Activated CD4-positive, alpha-beta T cell treated with anti-CD3 and anti-CD28 coated beads, Interleukin-2, Interleukin-6, amounts not matched to agents 100 ng/mL and 50 ng/mL, durations not matched to agents 16 hours and 8 hours (primary cell): ENCODE results near the gene CSMD2.

ENCODE experiments used
- DNase-seq: peaks from one replicate; pipeline ENCODE4 v3.0.0-alpha.2; 2020

CSMD2 gene

GRCh38 chr1:33703464-33703863 is 461.6 kb downstream of the CSMD2 start:
- no peak for DNase-seq

GRCh38 chr1:33698361-33699035 is 466.5 kb downstream of the CSMD2 start:
- DNase-seq, result no peak

- DNase-seq, result no peak
Measured at GRCh38 chr1:33697816-33698215, 467.2 kb downstream of the CSMD2 start.

GRCh38 chr1:33696962-33697361 is 468.1 kb downstream of the CSMD2 start:
- no peak for DNase-seq

GRCh38 chr1:33696311-33696710 is 468.7 kb downstream of the CSMD2 start:
- no peak for DNase-seq

- no peak for DNase-seq
Measured at GRCh38 chr1:33692206-33693188, 472.5 kb downstream of the CSMD2 start.

- DNase-seq, result no peak
Measured at GRCh38 chr1:33687000-33687399, 478.0 kb downstream of the CSMD2 start.

- DNase-seq, result no peak
Measured at GRCh38 chr1:33686551-33686950, 478.5 kb downstream of the CSMD2 start.

- no peak for DNase-seq
Measured at GRCh38 chr1:33685256-33685655, 479.8 kb downstream of the CSMD2 start.

- DNase-seq, result no peak
Measured at GRCh38 chr1:33684396-33685179, 480.4 kb downstream of the CSMD2 start.

- no peak for DNase-seq
Measured at GRCh38 chr1:33683913-33684312, 481.1 kb downstream of the CSMD2 start.

- no peak for DNase-seq
Measured at GRCh38 chr1:33682371-33682770, 482.7 kb downstream of the CSMD2 start.

- DNase-seq, result no peak
Measured at GRCh38 chr1:33680281-33680840, 484.7 kb downstream of the CSMD2 start.

- no peak for DNase-seq
Measured at GRCh38 chr1:33670567-33670966, 494.5 kb downstream of the CSMD2 start.

- no peak for DNase-seq
Measured at GRCh38 chr1:33668695-33669094, 496.3 kb downstream of the CSMD2 start.

GRCh38 chr1:33667386-33668282 is 497.4 kb downstream of the CSMD2 start:
- DNase-seq, result no peak

- DNase-seq, result no peak
Measured at GRCh38 chr1:33666616-33667015, 498.4 kb downstream of the CSMD2 start.

GRCh38 chr1:33661811-33662454 is 503.1 kb downstream of the CSMD2 start:
- no peak for DNase-seq

- DNase-seq, result no peak
Measured at GRCh38 chr1:33660956-33661355, 504.1 kb downstream of the CSMD2 start.

GRCh38 chr1:33660244-33660643 is 504.8 kb downstream of the CSMD2 start:
- no peak for DNase-seq

GRCh38 chr1:33659641-33660040 is 505.4 kb downstream of the CSMD2 start:
- no peak for DNase-seq
